Fibroblast of skin of abdomen (primary cell): ENCODE data around the gene FAM181A.

Experiments
- DNase-seq: peaks from one replicate; pipeline ENCODE4 v3.0.0-alpha.2; 2013

The FAM181A gene

DNA sequence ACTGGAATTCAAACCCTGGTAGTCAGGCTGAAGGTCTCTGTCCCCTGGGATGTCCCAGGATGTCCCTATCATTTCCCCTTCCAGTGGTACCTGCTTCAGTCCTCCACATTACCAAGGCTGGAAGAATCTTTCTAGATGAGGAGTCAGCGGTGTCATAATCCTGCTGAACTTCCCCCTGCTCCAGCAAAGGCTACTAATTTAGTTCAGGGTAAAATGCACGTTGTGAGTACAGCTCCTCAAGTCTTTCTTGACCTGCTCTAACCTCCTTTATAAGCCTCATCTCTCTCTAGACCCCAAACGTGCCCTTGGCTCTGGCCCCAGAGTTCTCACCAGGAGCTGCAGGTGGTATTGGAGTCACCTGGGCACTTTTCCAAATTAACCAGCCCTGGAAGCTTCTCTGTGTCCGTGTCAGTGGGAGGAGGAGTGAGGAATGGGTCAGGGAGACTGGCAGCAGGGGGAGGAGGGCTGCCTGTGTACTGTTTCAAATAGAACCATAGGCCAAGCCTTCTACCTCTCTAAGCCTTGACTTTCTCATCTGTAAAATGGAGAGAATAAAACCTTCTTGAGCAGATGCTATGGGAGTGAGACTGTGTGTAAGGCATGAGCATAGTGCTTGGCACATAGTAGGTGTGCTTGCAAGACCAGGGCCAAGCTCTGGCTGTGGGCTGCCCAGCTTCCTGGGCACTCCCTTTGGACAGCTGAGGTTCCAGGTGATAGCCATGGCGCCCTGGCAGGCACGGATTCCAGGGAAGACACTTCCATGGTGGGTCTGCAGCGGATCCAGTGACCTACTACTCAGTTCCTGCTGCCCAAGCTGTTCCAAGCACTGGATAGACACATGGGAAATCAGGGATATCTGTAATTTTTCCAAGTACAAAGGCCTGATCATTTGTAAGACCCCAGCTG is 24.7 kb downstream of the FAM181A start:
- no peak for DNase-seq

DNA sequence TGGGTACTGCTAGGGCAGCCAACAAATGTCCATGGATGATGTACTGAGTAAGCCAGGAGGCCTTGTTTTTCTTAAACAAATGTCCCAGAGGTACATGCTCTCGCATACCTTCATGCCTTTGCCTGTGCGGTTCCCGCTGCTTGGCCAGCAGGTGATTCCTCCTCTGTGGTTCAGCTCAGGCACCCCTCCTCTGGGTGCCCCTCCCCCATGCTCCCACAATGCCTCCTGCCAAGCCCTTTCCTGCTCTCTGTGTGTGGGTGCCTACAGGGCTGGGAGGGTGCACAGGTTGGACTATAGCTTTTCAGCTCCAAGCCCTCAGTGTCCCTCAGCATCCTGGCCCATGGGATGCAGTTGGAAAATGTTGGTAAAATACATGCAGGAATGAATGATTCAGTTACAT is 25.7 kb downstream of the FAM181A start:
- DNase-seq, result no peak

GRCh38 chr14:93953263-93953662 is 26.1 kb downstream of the FAM181A start:
- DNase-seq, result no peak

GRCh38 chr14:93953739-93954515 is 26.8 kb downstream of the FAM181A start:
- DNase-seq, result no peak

DNA sequence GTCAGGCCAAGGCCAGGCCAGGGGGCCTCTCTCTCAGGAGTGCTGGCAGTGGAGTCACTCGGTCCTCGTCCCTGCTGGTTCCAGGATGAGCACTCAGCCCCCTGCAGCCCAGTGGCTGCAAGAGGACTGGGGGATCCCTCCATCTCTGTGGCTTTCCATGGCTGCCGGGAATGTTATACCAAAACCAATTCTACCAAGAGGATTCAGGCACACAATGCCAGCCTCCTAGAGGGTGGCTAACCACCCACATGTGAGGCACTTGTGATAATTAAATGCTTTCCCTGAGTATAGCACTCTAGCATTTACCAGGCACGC is 27.3 kb downstream of the FAM181A start:
- DNase-seq, result no peak

DNA sequence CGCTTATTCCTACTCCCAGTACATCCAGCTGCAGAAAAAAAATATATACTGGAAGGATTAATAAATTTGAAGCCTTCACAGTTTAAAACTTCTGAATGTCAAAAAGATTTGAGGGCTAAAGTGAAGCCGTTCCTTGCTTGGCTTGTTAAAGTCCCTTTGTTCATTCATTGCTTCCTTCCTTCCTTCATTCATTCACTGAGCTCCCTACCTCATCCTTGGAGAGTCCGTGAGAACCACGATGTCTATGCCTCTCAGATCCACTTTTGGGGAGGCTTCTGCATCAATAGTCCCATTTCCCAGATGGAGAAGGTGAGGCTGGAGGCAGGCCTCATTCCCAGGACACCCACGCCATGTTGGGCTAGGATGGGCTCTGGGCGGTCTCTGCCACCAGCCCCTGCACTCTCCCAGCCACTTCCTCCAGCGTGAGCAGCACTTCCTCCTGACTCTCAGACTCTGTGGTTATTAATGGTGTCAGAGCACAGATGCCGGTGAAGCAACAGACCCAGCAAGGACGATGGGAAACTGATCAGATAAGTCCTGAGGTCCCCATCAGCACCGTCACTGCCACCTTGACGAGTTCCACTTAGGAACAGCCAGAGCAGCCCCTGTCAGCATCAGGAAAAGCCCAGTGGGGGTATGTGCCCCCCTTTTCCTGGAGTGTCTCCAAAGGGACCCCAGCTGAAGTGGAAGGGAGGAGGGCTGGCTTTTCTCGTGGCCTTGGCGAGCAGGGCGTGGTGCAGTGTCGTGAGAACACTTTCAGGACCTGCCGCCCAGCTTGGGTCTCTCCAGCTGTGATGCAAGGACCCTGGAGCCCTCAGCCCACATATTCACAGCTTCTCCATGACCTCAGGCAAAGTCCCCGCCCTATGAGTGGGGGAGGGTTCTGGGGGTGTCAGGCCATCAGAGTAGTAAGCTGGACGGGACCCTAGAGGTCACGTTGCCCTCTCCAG is 28.0 kb downstream of the FAM181A start:
- no peak for DNase-seq

DNA sequence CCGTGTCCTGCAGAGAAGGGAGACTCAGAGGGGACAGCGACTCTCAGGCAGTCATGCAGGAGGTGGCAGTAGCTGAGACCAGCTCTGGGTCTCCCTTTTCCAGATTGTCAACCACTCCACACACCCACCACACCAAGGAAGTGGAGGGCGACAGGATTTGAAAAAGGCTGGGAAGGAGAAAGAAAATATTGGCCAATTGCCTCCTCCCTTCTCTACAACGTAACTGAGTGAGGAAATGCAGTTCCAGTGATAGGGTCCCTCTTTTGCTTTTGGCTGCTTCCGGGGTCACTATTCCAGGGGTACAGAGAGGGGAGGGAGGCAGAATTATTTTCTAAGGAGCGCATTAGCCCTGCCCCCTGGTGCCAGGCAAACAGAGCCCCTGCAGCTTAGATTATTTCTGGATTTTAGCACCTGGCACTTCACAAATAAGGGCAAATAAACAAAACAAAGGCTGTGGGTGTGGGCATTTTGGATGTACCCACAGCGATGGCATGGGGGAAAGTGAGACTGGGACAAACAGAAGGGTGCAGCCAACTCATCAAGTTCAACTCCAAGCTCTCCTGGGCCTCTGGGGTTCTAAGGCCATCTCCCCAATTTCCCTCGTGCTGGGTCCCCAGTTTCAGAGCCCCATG is 28.8 kb downstream of the FAM181A start:
- no peak for DNase-seq

- no peak for DNase-seq
Observed at GRCh38 chr14:93956514-93957332, 29.6 kb downstream of the FAM181A start.

GRCh38 chr14:93957333-93957710 is 30.2 kb downstream of the FAM181A start:
- DNase-seq, result no peak

GRCh38 chr14:93957751-93958566 is 30.8 kb downstream of the FAM181A start:
- DNase-seq, result no peak

- DNase-seq, result no peak
Observed at GRCh38 chr14:93958567-93959238, 31.6 kb downstream of the FAM181A start.

GRCh38 chr14:93959239-93960107 is 32.3 kb downstream of the FAM181A start:
- peak; percentile 90 for DNase-seq

DNA sequence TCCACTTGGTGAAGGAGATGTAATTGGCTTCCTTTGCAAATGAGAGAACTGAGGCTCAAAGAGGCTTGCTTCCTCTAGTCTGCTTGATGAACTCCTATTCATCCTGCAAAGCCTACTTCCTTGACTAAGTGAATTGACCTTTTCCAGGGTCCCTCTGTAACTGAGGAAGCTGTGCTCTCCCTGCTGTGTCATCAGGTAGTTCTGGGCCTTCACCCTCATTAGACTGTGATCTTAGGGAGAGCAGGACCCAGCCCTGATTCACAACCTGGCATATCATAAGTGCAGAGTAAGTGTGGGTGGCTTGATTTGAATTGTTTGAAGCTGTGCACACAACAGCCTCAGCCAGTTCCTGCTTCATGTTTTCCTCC is 32.9 kb downstream of the FAM181A start:
- DNase-seq, result no peak

GRCh38 chr14:93960774-93961438 is 33.8 kb downstream of the FAM181A start:
- DNase-seq, result no peak

DNA sequence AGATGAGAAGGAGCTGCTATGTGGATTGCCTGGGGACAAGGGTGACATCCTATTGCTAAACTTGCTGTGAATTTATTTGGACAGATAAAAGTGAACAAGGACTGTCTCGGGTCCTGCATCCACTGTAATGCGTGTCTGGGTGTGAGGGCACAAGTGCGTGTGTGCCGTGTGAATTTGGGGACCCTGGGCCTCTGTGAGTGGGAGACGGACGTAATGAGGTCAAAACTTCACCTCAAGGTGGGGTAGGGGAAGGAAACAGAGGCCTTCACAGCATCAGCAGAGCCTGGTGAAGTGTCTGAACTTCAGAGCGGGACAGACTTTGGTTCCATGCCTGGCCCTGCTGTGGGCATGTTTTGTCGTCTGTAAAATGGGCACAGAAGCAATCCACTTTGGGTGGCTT is 34.5 kb downstream of the FAM181A start:
- no peak for DNase-seq

DNA sequence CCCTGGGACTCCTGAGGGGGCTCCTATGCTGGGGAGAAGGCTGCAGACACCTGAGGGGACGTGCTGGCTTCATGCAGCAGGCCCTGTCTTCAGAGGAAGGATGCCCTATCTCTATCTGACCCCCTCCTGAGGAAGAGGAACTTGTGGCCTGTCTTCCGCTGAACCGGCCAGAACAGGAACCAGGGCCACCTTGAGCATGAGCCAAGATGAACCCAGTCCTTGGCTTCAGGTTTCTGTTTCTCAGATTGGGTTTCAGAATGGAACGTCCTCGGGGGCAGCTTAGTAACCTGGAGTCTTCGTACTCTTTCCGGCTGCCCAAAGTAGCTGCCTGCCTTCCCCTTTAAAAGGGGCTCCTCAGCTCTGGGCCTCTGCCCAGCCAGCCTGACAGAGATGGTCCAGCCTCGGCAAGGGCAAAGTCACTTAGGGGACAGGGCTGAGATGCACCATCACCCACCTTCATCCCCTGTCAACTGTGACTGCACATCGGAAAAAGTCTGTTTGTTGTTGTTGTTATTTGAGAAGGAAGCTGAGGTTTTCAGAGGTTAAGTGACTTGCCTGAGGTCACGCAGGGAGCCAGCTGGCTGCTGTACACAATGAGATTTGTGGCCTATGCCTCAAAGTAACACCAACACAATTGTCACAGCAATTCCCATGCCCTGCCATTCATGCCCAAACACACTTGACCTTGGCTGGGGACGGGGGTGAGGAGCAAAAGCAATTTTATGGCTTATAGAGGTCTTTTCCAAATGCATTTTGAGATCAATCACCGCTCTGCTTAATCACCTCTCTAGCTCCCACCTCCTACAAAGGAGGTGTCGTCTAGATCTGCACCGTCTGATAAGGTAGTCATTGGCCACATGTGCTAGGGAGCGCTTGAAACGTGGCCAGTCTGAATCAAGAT is 35.8 kb downstream of the FAM181A start:
- no peak for DNase-seq

- no peak for DNase-seq
Observed at GRCh38 chr14:93963692-93964091, 36.5 kb downstream of the FAM181A start.
